IPS DF 6.9 (cell line): ENCODE data around the gene RCOR1.

Source experiments
- DNase-seq: peaks from one replicate; pipeline ENCODE4 v3.0.0-alpha.2; 2013; ENCODE audit warnings: low read depth, low spot score
- H3K27ac ChIP-seq: one replicate; pipeline ENCODE4 v1.5.1; 2013; ENCODE audit warnings: low read length, control low read depth
- H3K27me3 ChIP-seq: 2 replicates; pipeline ENCODE4 v1.6.1; 2013; ENCODE audit warnings: mild to moderate bottlenecking, low read length; ENCODE audit not compliant: control insufficient read depth, insufficient read depth
- H3K36me3 ChIP-seq: 2 replicates; pipeline ENCODE4 v1.6.1; 2013; ENCODE audit warnings: low read length; ENCODE audit not compliant: control insufficient read depth, insufficient read depth
- H3K4me1 ChIP-seq: 2 replicates; pipeline ENCODE4 v1.6.1; 2013; ENCODE audit warnings: low read length; ENCODE audit not compliant: control insufficient read depth, insufficient read depth
- H3K4me3 ChIP-seq: 2 replicates; pipeline ENCODE4 v1.5.1; 2013; ENCODE audit warnings: mild to moderate bottlenecking, low read length
- H3K9me3 ChIP-seq: 2 replicates; pipeline ENCODE4 v1.6.1; 2013; ENCODE audit warnings: low read length, inconsistent platforms; ENCODE audit not compliant: control insufficient read depth, insufficient read depth
- WGBS: extraction: QIAGEN DNeasy Blood & Tissue Kit; methylation state at CpG from one replicate; pipeline ENCODE4 v1.1.7; 2013; ENCODE audit warnings: mixed read lengths, missing lambda C conversion rate; ENCODE audit not compliant: insufficient read length, insufficient coverage; 5-methylcytosine and 5-hydroxymethylcytosine counted together

The RCOR1 gene

DNA sequence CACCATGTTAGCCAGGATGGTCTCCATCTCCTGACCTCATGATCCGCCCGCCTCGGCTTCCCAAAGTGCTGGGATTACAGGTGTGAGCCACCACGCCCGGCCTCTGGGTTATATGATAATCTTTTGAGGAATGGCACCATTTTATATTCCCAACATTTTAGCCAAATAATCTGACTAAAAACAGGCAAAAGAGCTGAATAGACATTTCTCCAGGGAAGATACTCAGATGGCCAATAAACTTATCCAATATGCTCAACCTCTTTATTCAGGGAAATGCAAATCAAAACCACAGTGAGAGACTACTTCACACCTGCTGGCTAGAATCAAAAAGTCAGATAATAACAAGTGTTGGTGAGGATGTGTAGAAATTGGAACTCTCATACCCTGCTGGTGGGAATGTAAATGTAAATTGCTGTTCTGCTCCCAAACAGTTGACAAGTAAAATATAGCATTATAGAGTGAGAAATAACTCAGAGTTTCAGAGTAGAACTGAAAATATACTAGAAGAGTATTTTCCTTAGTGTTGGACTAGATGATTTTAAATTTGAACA, 80.0 kb downstream of the RCOR1 start:
- H3K4me3 ChIP-seq = no peak overlapping the region
- no peaks in the 10 kb centered on the region for H3K4me1 ChIP-seq
- no peak overlapping the region for H3K27ac ChIP-seq
- no peak for DNase-seq
- no peaks in the 10 kb centered on the region for H3K36me3 ChIP-seq
- no peaks in the 10 kb centered on the region for H3K9me3 ChIP-seq
- H3K27me3 ChIP-seq = no peaks in the 10 kb centered on the region
- WGBS = no CpG with 5 or more reads among the region's 5 CpGs

DNA sequence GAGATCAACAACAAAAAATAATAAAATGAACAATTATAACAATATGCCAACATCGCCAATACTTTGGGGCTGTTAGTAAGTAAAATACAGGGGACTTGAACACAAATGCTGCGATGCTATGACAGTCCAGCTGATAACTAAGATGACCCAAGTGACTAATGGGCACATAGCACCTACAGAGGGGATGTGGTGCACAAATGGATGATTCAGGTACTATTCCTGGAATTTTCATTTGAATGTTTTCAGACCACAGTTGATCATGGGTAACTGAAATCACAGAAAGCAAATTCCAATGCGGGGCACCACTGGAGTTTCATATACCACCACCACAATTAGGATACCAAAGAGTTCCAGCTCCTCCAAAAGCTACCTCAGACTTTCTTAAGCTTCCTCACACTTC, 82.9 kb downstream of the RCOR1 start:
- H3K27me3 ChIP-seq = no peaks in the 10 kb centered on the region
- no peak for DNase-seq
- H3K27ac ChIP-seq = no peak overlapping the region
- H3K36me3 ChIP-seq = no peaks in the 10 kb centered on the region
- H3K4me3 ChIP-seq = no peak overlapping the region
- H3K9me3 ChIP-seq = no peaks in the 10 kb centered on the region
- H3K4me1 ChIP-seq = no peaks in the 10 kb centered on the region; the same call in 1 of the 2 replicates
- no CpG with 5 or more reads among the region's 3 CpGs for WGBS

DNA sequence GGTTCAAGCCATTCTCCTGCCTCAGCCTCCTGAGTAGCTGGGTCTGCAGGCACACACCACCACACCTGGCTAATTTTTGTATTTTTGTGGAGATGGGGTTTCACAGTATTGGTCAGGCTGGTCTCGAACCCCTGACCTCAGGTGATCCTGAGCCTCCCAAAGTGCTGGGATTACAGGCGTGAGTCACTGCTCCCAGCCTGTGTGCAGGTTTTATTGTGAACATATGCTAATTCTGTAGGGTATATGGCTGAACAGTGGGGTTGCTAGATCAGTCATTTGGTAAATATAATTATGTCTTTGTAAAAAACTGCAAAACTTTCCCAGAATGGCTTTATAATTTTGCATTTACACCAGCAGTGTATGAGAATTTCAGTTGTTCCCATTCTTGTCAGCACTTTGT, 85.9 kb downstream of the RCOR1 start:
- H3K36me3 ChIP-seq = no peaks in the 10 kb centered on the region
- no peak overlapping the region for H3K27ac ChIP-seq
- peaks cover 1% of the 10 kb centered on the region for H3K4me1 ChIP-seq
- H3K27me3 ChIP-seq = no peaks in the 10 kb centered on the region
- H3K9me3 ChIP-seq = no peaks in the 10 kb centered on the region
- DNase-seq = no peak
- WGBS = no CpG with 5 or more reads among the region's 2 CpGs
- no peak overlapping the region for H3K4me3 ChIP-seq

DNA sequence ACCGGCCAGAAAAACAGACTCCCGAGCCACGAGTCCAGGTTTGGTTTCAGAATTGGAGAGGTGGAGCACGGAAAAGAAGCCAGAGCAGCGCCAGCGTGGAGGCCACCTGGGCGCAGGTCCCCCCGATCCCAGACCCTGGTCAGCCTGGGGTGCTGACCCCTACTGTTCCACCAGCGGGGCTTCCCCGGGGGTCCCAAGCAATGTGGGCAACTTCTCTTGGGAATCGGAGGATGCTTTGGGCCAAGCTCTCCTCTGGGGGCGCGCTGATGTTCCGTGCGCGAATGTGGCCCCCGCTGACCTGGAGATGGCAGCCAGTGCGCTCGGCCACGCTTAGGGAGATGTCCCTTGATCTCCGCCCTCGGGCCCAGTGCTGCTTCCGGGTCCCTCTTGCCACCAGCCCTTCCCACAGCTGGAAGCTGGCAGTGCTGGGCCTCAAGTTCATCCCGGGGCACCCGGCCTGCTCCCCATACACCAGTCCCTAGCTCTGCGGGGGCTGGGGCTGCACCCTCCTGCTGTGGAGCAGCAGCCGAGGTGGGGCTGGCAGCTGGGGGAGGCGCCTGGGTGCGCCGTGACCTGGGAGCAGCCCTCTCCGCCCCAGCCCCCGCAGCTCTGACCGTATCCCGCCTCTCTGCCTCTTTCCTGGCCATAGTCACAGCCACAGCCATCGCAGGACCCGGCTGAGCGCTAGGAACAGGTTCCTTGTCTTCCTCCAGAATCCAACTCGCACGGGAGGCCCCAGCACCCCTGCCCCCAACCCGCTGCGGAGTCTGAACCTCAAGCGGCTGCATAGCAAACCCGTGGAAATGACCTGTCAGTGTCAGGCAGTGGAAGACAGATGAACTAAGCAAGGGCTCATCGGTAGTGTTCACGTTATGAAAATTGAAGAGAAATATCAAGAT, 91.2 kb downstream of the RCOR1 start:
- Histone ChIP-seq H3K9me3 (no peaks in the 10 kb centered on the region), H3K36me3 (no peaks in the 10 kb centered on the region), H3K4me1 (peaks cover 5% of the 10 kb centered on the region), H3K4me3 (no peak overlapping the region), H3K27ac (no peak overlapping the region), H3K27me3 (no peaks in the 10 kb centered on the region)
- DNase-seq = no peak
- WGBS = no CpG with 5 or more reads among the region's 45 CpGs

DNA sequence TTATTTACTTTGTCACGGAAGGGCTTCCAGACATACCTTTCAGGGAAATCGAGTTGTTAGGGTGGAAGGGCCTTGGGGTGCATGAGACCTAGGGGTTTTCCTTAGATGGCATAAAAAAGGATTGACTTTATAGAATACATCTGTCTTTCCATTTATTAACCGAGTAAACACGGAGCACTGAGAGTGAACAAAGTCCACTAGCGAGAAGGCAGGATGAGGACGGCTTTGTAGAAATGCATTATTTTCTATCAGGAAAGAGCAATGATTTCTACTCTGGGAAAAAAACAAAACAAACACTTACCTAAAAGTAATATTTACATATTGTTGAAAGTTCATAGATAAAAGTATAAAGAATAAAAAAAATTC, 91.8 kb downstream of the RCOR1 start:
- H3K27ac ChIP-seq = no peak overlapping the region
- no peaks in the 10 kb centered on the region for H3K9me3 ChIP-seq
- WGBS = no CpG with 5 or more reads among the region's 6 CpGs
- no peak overlapping the region for H3K4me3 ChIP-seq
- peaks cover 5% of the 10 kb centered on the region for H3K4me1 ChIP-seq
- no peaks in the 10 kb centered on the region for H3K27me3 ChIP-seq
- no peaks in the 10 kb centered on the region for H3K36me3 ChIP-seq
- DNase-seq = no peak

DNA sequence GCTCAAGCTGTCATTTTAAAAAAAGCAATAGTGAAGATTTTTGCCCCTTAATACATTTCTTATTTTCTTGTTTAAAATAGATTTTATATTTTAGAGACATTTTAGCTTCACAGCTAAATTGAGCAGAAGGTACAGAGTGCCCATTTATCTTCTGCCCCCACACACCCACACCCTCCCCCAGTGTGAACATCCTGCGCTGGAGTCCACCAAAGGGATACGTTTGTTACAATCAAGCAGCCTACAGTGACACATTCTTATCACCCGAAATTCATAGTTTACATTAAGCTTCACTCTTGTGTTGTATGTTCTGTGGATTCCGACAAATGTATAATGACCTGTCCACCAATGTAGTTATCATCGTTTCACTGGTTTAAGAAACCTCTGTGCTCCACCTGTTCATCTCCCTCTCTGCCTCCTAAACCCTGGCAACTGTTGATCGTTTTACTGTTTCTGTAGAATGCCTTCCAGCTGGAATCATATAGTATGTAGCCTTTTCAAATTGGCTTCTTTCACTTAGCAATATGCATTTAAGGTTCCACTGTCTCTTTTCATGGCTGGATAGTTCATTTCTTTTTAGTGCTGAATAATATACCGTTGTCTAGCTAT, 93.8 kb downstream of the RCOR1 start:
- WGBS = no CpG with 5 or more reads among the region's 7 CpGs
- H3K27me3 ChIP-seq = no peaks in the 10 kb centered on the region
- no peak for DNase-seq

DNA sequence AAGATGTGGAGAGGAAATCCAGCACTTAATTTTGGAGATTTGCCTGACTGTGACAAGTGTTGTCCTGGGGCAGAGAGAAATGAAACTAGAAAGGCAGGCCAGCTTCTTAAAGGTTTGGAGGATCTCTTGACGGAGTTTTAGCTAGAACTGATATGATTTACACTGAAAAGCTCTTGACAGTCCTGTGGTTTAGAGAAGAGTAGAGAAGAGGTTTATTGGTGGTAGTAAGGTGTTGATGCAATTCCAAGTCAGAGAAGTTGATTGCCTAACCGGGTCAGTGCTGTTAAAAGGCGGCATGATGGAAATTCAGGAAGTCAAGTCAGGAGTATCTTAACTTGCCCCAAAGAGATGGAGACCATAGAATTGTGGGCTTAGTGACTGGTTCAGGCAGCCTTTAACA, 95.8 kb downstream of the RCOR1 start:
- no peak overlapping the region for H3K4me3 ChIP-seq
- no peaks in the 10 kb centered on the region for H3K36me3 ChIP-seq
- no peaks in the 10 kb centered on the region for H3K27me3 ChIP-seq
- WGBS = no CpG with 5 or more reads among the region's 3 CpGs
- H3K9me3 ChIP-seq = no peaks in the 10 kb centered on the region
- DNase-seq = no peak
- H3K27ac ChIP-seq = no peak overlapping the region
- peaks cover 5% of the 10 kb centered on the region for H3K4me1 ChIP-seq

More for the DNA sequence above, 93.8 kb downstream of the RCOR1 start:
- Histone ChIP-seq H3K4me3 (no peak overlapping the region), H3K36me3 (no peaks in the 10 kb centered on the region), H3K9me3 (no peaks in the 10 kb centered on the region), H3K27ac (no peak overlapping the region), H3K4me1 (peaks cover 5% of the 10 kb centered on the region)

DNA sequence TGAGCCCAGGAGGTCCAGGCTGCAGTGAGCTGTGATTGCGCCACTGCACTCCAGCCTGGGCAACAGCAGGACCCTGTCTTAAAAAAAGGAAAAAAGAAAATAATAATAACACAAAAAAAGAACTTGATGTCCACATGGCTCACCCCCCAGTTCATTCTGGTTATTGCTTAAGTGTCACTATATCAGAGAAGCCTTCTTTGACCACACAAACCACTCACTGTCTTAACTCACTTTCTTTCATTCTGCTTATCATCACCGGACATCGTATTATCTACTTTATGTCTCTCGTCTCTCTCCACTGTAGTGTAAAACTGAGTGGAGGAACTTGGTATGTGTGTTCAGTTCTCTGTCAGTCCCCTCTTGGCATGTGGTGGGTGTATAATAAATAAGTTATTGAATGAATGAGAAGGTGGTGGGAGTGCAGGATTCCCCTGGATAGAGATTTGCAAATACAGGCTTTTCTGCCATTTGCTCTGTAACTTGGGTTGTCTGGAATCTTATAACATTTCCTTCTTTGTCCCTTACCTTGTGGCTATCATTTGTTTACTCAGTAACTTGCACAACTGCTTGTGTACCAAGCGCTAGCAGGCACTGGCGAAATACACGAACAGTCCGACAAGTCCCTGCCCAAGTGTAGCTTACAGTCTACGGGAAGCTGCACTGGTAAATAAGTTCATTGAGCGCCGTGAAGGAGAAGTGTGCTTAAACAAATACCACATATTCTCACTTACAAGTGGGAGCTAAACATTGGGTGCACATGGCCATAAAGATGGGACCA, 98.2 kb downstream of the RCOR1 start:
- no CpG with 5 or more reads among the region's 11 CpGs for WGBS
- no peaks in the 10 kb centered on the region for H3K36me3 ChIP-seq
- H3K4me1 ChIP-seq = no peaks in the 10 kb centered on the region
- H3K9me3 ChIP-seq = no peaks in the 10 kb centered on the region
- DNase-seq = no peak
- no peaks in the 10 kb centered on the region for H3K27me3 ChIP-seq
- H3K4me3 ChIP-seq = no peak overlapping the region
- no peak overlapping the region for H3K27ac ChIP-seq

DNA sequence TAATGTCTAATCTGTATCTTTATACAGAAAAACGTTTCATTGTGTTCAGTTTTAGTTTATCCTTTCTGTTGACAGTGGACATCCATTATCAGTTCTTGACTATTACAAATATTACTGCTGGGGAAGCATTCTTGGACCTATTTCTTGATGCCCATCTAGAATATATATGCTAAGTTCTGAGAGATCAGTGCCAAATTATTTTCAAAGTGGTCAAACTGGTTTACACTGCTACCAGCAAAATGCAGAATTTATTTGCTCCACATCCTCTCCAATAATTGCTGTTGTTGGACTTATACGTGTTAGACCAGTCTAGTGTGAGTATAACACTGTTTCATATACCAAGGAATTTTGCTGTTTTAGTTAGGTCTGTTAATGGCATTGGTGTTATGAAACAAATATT, 99.3 kb downstream of the RCOR1 start:
- H3K36me3 ChIP-seq = no peaks in the 10 kb centered on the region
- H3K4me1 ChIP-seq = no peaks in the 10 kb centered on the region
- no peak overlapping the region for H3K4me3 ChIP-seq
- DNase-seq = no peak
- WGBS = no CpG with 5 or more reads among the region's 2 CpGs
- no peaks in the 10 kb centered on the region for H3K9me3 ChIP-seq
- H3K27me3 ChIP-seq = no peaks in the 10 kb centered on the region
- H3K27ac ChIP-seq = no peak overlapping the region

DNA sequence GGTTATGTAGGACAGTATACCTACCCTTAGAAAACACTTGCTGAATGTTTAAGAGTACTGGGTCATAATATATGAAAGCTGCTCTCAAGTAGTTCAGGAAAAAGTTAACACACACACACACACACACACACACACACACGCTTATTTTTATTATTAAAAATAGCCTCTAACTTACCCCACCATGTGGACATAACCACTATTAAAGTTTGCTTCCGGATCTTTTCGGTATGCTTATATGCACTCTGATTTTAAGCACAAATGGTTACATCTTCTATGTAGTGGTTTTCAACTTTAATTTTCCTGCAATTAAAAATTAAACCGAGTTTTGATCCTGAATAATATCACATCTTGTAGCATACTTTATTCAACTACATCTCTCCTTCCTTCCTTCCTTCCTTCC, 99.9 kb downstream of the RCOR1 start:
- H3K36me3 ChIP-seq = no peaks in the 10 kb centered on the region
- H3K4me1 ChIP-seq = no peaks in the 10 kb centered on the region
- no CpG with 5 or more reads among the region's 4 CpGs for WGBS
- no peak overlapping the region for H3K27ac ChIP-seq
- H3K4me3 ChIP-seq = no peak overlapping the region
- no peaks in the 10 kb centered on the region for H3K9me3 ChIP-seq
- no peaks in the 10 kb centered on the region for H3K27me3 ChIP-seq
- no peak for DNase-seq
